ENCODE results near the gene ENTPD5.

The ENTPD5 gene

GRCh38 chr14:74038020-74038859, 19.2 kb upstream of the ENTPD5 start:
- no peaks in the 10 kb centered on the region for H3K36me3 ChIP-seq (ENCODE audit: control insufficient read depth in 1 of 2, insufficient read depth in 2 of 2, low read length in 2 of 2)
- H3K9me3 ChIP-seq (ENCODE audit: control insufficient read depth in 1 of 2, low read length in 2 of 2) = no peaks in the 10 kb centered on the region
- H3K4me3 ChIP-seq (ENCODE audit: low read depth in 1 of 2, low read length in 2 of 2) = no peak overlapping the region
- H3K4me1 ChIP-seq (ENCODE audit: control insufficient read depth in 1 of 2, insufficient read depth in 2 of 2, low read length in 2 of 2) = no peaks in the 10 kb centered on the region
- H3K27me3 ChIP-seq (ENCODE audit: control insufficient read depth in 1 of 2, insufficient read depth in 2 of 2, low read length in 2 of 2) = no peaks in the 10 kb centered on the region
- no peak overlapping the region for H3K9ac ChIP-seq (ENCODE audit: low read depth in 1 of 2, low read length in 2 of 2)
- no peak overlapping the region for H3K27ac ChIP-seq (ENCODE audit: low read depth, low read length)

DNA sequence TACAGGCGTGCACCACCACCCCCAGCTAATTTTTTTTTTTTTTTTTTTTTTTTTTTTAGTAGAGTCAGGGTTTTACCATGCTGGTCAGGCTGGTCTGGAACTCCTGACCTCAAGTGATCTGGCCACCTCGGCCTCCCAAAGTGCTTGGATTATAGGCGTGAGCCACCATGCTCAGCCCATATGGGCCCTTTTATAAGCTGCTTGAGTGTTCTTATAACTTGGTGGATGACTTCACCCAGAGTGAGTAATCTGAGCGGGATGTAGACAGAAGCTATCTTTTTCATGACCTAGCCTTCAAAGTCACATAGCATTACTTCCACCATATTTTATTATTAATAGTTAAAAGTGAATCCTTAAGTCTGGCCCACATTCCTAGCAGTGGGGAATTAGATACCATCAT, 16.5 kb upstream of the ENTPD5 start:
- no peak overlapping the region for H3K27ac ChIP-seq (ENCODE audit: low read depth, low read length)
- H3K9ac ChIP-seq (ENCODE audit: low read depth in 1 of 2, low read length in 2 of 2) = no peak overlapping the region
- H3K9me3 ChIP-seq (ENCODE audit: control insufficient read depth in 1 of 2, low read length in 2 of 2) = no peaks in the 10 kb centered on the region
- H3K36me3 ChIP-seq (ENCODE audit: control insufficient read depth in 1 of 2, insufficient read depth in 2 of 2, low read length in 2 of 2) = no peaks in the 10 kb centered on the region
- no peaks in the 10 kb centered on the region for H3K4me1 ChIP-seq (ENCODE audit: control insufficient read depth in 1 of 2, insufficient read depth in 2 of 2, low read length in 2 of 2)
- no peaks in the 10 kb centered on the region for H3K27me3 ChIP-seq (ENCODE audit: control insufficient read depth in 1 of 2, insufficient read depth in 2 of 2, low read length in 2 of 2)
- no peak overlapping the region for H3K4me3 ChIP-seq (ENCODE audit: low read depth in 1 of 2, low read length in 2 of 2)

- Histone ChIP-seq H3K4me3 (ENCODE audit: low read depth in 1 of 2, low read length in 2 of 2) (no peak overlapping the region), H3K27me3 (ENCODE audit: control insufficient read depth in 1 of 2, insufficient read depth in 2 of 2, low read length in 2 of 2) (no peaks in the 10 kb centered on the region), H3K27ac (ENCODE audit: low read depth, low read length) (no peak overlapping the region), H3K9ac (ENCODE audit: low read depth in 1 of 2, low read length in 2 of 2) (no peak overlapping the region), H3K4me1 (ENCODE audit: control insufficient read depth in 1 of 2, insufficient read depth in 2 of 2, low read length in 2 of 2) (no peaks in the 10 kb centered on the region), H3K9me3 (ENCODE audit: control insufficient read depth in 1 of 2, low read length in 2 of 2) (no peaks in the 10 kb centered on the region), H3K36me3 (ENCODE audit: control insufficient read depth in 1 of 2, insufficient read depth in 2 of 2, low read length in 2 of 2) (no peaks in the 10 kb centered on the region)
Measured at GRCh38 chr14:74034572-74034971, 15.5 kb upstream of the ENTPD5 start.

DNA sequence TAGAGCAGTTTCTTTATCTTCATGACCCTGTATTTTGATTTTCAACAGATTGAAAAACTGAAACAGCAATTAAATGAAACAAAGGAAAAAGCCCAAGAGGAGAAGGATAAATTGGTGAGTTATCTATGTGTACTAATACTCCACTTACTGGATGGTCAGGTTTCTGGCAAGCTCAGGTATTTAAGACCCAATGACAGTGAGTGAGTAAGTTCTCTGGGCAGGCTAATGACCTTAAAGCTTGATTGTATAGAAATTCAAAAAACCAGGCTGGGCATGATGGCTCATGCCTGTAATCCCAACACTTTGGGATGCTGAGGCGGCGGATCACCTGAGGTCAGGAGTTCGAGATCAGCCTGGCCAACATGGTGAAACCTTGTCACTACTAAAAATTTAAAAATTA, 10.0 kb upstream of the ENTPD5 start:
- H3K36me3 ChIP-seq (ENCODE audit: control insufficient read depth in 1 of 2, insufficient read depth in 2 of 2, low read length in 2 of 2) = no peaks in the 10 kb centered on the region
- peaks cover 0 to 5% of the 10 kb centered on the region in 2 donors for H3K4me1 ChIP-seq (ENCODE audit: control insufficient read depth in 1 of 2, insufficient read depth in 2 of 2, low read length in 2 of 2)
- no peaks in the 10 kb centered on the region for H3K9me3 ChIP-seq (ENCODE audit: control insufficient read depth in 1 of 2, low read length in 2 of 2)
- no peak overlapping the region for H3K27ac ChIP-seq (ENCODE audit: low read depth, low read length)
- no peak overlapping the region for H3K4me3 ChIP-seq (ENCODE audit: low read depth in 1 of 2, low read length in 2 of 2)
- no peak overlapping the region for H3K9ac ChIP-seq (ENCODE audit: low read depth in 1 of 2, low read length in 2 of 2)
- H3K27me3 ChIP-seq (ENCODE audit: control insufficient read depth in 1 of 2, insufficient read depth in 2 of 2, low read length in 2 of 2) = no peaks in the 10 kb centered on the region

DNA sequence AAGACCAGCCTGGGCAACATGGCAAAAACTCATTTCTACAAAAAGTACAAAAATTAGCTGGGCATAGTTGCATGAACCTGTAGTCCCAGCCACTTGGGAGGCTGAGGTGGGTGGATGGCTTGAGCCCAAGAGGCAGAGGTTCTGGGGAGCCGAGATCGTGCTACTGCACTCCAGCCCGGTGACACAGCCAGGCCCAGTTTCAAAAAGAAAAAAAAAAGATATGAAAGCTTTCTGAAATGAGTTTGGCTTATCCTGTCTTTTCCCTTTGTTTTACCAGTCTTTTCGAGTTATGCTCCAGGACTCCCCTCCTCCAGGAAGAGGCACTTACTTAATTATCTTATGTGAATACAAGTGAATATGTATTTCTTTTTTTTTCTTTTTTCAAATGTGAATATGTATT, 3.3 kb upstream of the ENTPD5 start:
- Histone ChIP-seq H3K4me1 (ENCODE audit: control insufficient read depth in 1 of 2, insufficient read depth in 2 of 2, low read length in 2 of 2) (peaks cover 5 to 6% of the 10 kb centered on the region in 2 donors), H3K27me3 (ENCODE audit: control insufficient read depth in 1 of 2, insufficient read depth in 2 of 2, low read length in 2 of 2) (no peaks in the 10 kb centered on the region), H3K9me3 (ENCODE audit: control insufficient read depth in 1 of 2, low read length in 2 of 2) (no peaks in the 10 kb centered on the region), H3K27ac (ENCODE audit: low read depth, low read length) (no peak overlapping the region), H3K9ac (ENCODE audit: low read depth in 1 of 2, low read length in 2 of 2) (no peak overlapping the region), H3K36me3 (ENCODE audit: control insufficient read depth in 1 of 2, insufficient read depth in 2 of 2, low read length in 2 of 2) (no peaks in the 10 kb centered on the region), H3K4me3 (ENCODE audit: low read depth in 1 of 2, low read length in 2 of 2) (no peak overlapping the region)

DNA sequence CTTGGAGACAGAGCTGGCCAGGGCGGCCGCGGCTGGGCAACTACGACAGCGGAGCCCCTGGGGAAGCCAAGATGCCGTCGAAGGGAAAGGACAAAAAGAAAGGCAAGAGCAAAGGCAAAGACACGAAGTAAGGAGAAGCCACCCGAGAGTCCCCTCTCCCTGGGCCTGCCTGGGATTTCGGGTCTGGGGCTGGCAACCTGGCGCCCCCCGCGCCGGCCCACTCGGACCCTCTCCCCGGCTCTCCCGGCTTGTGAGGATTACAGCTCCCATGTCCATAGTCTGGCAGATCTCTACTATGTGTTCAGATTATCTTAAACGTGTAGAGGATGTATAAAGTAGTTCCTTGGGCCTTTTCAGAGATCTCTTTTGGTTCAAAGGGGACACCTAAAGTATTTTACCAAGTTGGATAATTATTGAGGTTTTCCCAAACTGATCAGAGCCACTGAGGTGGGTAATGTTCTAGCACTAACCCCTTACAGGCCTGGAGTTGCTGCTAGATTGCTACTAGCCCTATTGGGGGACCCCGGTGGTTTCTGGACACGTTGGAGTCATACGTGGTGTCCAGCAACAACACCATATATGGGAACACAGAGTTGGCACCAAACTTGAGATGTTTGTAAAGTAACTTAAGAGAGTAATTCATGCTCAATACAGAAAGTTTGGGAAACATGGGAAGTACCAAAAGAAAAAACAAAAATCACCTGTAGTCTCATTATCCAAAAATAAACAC, 485 bp upstream of the ENTPD5 start:
- no peaks in the 10 kb centered on the region for H3K27me3 ChIP-seq (ENCODE audit: control insufficient read depth in 1 of 2, insufficient read depth in 2 of 2, low read length in 2 of 2)
- peak overlapping the region; percentile 76 to 98 for H3K4me3 ChIP-seq (ENCODE audit: low read depth in 1 of 2, low read length in 2 of 2)
- H3K4me1 ChIP-seq (ENCODE audit: control insufficient read depth in 1 of 2, insufficient read depth in 2 of 2, low read length in 2 of 2) = peaks cover 5 to 6% of the 10 kb centered on the region in 2 donors
- peak overlapping the region; percentile 66 for H3K27ac ChIP-seq (ENCODE audit: low read depth, low read length)
- H3K36me3 ChIP-seq (ENCODE audit: control insufficient read depth in 1 of 2, insufficient read depth in 2 of 2, low read length in 2 of 2) = no peaks in the 10 kb centered on the region
- no peaks in the 10 kb centered on the region for H3K9me3 ChIP-seq (ENCODE audit: control insufficient read depth in 1 of 2, low read length in 2 of 2)
- peak overlapping the region; percentile 63 to 97 for H3K9ac ChIP-seq (ENCODE audit: low read depth in 1 of 2, low read length in 2 of 2)

DNA sequence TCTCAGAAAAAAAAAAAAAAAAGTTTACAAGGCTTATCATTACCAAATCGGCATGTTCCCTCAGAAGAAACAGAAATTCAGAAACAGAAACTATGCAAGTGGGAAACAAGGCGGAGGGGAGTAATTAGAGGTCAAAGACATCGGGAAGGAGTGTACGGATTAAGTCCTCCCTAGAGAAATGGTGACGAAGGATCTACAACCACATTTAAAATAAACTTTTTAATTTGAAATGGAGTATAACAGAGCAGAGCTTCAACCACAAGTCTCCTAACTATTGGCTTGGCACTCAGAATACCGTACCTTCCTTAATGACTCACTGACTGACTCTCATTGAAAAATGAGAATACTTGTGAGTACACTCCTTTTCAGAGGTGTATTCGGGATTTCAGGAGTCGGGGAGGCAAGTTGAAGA, 908 bp downstream of the ENTPD5 start:
- Histone ChIP-seq H3K9ac (ENCODE audit: low read depth in 1 of 2, low read length in 2 of 2) (peak overlapping the region; percentile 82 to 97), H3K4me1 (ENCODE audit: control insufficient read depth in 1 of 2, insufficient read depth in 2 of 2, low read length in 2 of 2) (peaks cover 5 to 6% of the 10 kb centered on the region in 2 donors), H3K27ac (ENCODE audit: low read depth, low read length) (peak overlapping the region; percentile 99), H3K27me3 (ENCODE audit: control insufficient read depth in 1 of 2, insufficient read depth in 2 of 2, low read length in 2 of 2) (no peaks in the 10 kb centered on the region), H3K4me3 (ENCODE audit: low read depth in 1 of 2, low read length in 2 of 2) (peak overlapping the region; percentile 95 to 98), H3K36me3 (ENCODE audit: control insufficient read depth in 1 of 2, insufficient read depth in 2 of 2, low read length in 2 of 2) (peaks cover 0 to 5% of the 10 kb centered on the region in 2 donors), H3K9me3 (ENCODE audit: control insufficient read depth in 1 of 2, low read length in 2 of 2) (no peaks in the 10 kb centered on the region)

GRCh38 chr14:74015963-74016362, 3.1 kb downstream of the ENTPD5 start:
- Histone ChIP-seq H3K4me1 (ENCODE audit: control insufficient read depth in 1 of 2, insufficient read depth in 2 of 2, low read length in 2 of 2) (peaks cover 5 to 6% of the 10 kb centered on the region in 2 donors), H3K27ac (ENCODE audit: low read depth, low read length) (peak overlapping the region; percentile 20), H3K4me3 (ENCODE audit: low read depth in 1 of 2, low read length in 2 of 2) (no peak overlapping the region)

DNA sequence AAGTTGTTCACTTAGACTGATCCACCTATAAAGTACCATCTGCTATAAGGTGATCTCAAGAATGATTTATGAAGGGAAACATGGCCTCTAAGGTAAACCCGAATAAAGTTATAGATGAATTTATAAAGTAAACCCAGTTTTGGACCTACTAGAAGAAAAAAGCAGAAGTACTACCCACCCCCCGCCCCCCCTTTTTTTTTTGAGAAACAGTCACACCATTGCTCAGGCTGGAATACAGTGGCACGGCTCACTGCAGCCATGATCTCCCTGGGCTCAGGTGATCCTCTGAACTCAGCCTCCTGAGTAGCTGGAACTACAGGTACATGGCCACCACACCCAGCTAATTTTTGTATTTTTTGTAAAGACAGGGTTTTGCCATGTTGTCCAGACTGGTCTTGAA, 3.9 kb downstream of the ENTPD5 start:
- Histone ChIP-seq H3K36me3 (ENCODE audit: control insufficient read depth in 1 of 2, insufficient read depth in 2 of 2, low read length in 2 of 2) (peaks cover 8 to 21% of the 10 kb centered on the region in 2 donors), H3K27me3 (ENCODE audit: control insufficient read depth in 1 of 2, insufficient read depth in 2 of 2, low read length in 2 of 2) (no peaks in the 10 kb centered on the region), H3K9me3 (ENCODE audit: control insufficient read depth in 1 of 2, low read length in 2 of 2) (no peaks in the 10 kb centered on the region), H3K9ac (ENCODE audit: low read depth in 1 of 2, low read length in 2 of 2) (no peak overlapping the region), H3K4me1 (ENCODE audit: control insufficient read depth in 1 of 2, insufficient read depth in 2 of 2, low read length in 2 of 2) (peaks cover 5 to 6% of the 10 kb centered on the region in 2 donors), H3K27ac (ENCODE audit: low read depth, low read length) (no peak overlapping the region), H3K4me3 (ENCODE audit: low read depth in 1 of 2, low read length in 2 of 2) (no peak overlapping the region)

More at GRCh38 chr14:74015963-74016362, 3.1 kb downstream of the ENTPD5 start:
- Histone ChIP-seq H3K36me3 (ENCODE audit: control insufficient read depth in 1 of 2, insufficient read depth in 2 of 2, low read length in 2 of 2) (peaks cover 8 to 14% of the 10 kb centered on the region in 2 donors), H3K9me3 (ENCODE audit: control insufficient read depth in 1 of 2, low read length in 2 of 2) (no peaks in the 10 kb centered on the region), H3K27me3 (ENCODE audit: control insufficient read depth in 1 of 2, insufficient read depth in 2 of 2, low read length in 2 of 2) (no peaks in the 10 kb centered on the region), H3K9ac (ENCODE audit: low read depth in 1 of 2, low read length in 2 of 2) (no peak overlapping the region)

DNA sequence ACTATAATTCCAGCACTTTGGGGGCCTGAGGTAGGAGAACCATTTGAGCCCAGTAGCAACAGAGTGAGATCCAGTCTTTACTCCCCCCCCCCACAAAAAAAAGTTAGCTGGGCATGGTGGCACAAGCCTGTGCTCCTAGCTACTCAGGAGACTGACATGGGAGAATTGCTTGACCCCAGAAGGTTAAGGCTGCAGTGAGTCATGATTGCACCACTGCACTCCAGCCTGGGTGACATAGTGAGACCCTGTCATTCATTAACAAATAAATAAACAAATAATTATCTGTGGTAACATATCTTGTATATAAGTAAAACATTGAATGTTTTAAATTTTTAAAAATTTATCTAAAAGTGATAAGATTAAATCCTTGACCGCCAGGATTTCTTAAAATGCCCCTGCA, 4.8 kb downstream of the ENTPD5 start:
- Histone ChIP-seq H3K27me3 (ENCODE audit: control insufficient read depth in 1 of 2, insufficient read depth in 2 of 2, low read length in 2 of 2) (no peaks in the 10 kb centered on the region), H3K27ac (ENCODE audit: low read depth, low read length) (no peak overlapping the region), H3K36me3 (ENCODE audit: control insufficient read depth in 1 of 2, insufficient read depth in 2 of 2, low read length in 2 of 2) (peaks cover 8 to 21% of the 10 kb centered on the region in 2 donors), H3K4me3 (ENCODE audit: low read depth in 1 of 2, low read length in 2 of 2) (no peak overlapping the region), H3K4me1 (ENCODE audit: control insufficient read depth in 1 of 2, insufficient read depth in 2 of 2, low read length in 2 of 2) (peaks cover 0 to under 1% of the 10 kb centered on the region in 2 donors), H3K9ac (ENCODE audit: low read depth in 1 of 2, low read length in 2 of 2) (no peak overlapping the region), H3K9me3 (ENCODE audit: control insufficient read depth in 1 of 2, low read length in 2 of 2) (no peaks in the 10 kb centered on the region)
